ENCODE results near the gene ZP1.

ZP1 gene

GRCh38 chr11:60862171-60862570 lies 5.2 kb upstream of the ZP1 start:
- no peak for DNase-seq

- no peak for DNase-seq
Measured at GRCh38 chr11:60863550-60864521, 3.5 kb upstream of the ZP1 start.

GRCh38 chr11:60864856-60865513 lies 2.4 kb upstream of the ZP1 start:
- DNase-seq, result no peak

GRCh38 chr11:60867871-60868681 lies 734 bp downstream of the ZP1 start:
- DNase-seq, result no peak

- no peak for DNase-seq
Measured at GRCh38 chr11:60868682-60869450, 1.5 kb downstream of the ZP1 start.

- no peak for DNase-seq
Measured at GRCh38 chr11:60869451-60869825, 2.1 kb downstream of the ZP1 start.

- no peak for DNase-seq
Measured at GRCh38 chr11:60870276-60870675, 2.9 kb downstream of the ZP1 start.

- DNase-seq, result no peak
Measured at GRCh38 chr11:60870733-60871377, 3.5 kb downstream of the ZP1 start.

- DNase-seq, result no peak
Measured at GRCh38 chr11:60871378-60872061, 4.2 kb downstream of the ZP1 start.

GRCh38 chr11:60872124-60872960 lies 5.0 kb downstream of the ZP1 start:
- DNase-seq, result no peak

GRCh38 chr11:60872961-60873524 lies 5.7 kb downstream of the ZP1 start:
- DNase-seq, result no peak

GRCh38 chr11:60873533-60873932 lies 6.2 kb downstream of the ZP1 start:
- no peak for DNase-seq

- DNase-seq, result no peak
Measured at GRCh38 chr11:60874421-60875365, 7.4 kb downstream of the ZP1 start.

GRCh38 chr11:60875366-60876167 lies 8.2 kb downstream of the ZP1 start:
- DNase-seq, result no peak

- DNase-seq, result no peak
Measured at GRCh38 chr11:60876168-60876485, 8.8 kb downstream of the ZP1 start.

GRCh38 chr11:60878245-60879101 lies 11.1 kb downstream of the ZP1 start:
- no peak for DNase-seq

GRCh38 chr11:60879104-60879503 lies 11.8 kb downstream of the ZP1 start:
- DNase-seq, result no peak

Measured in NCI-H1436 treated with DMSO at 0.1 percent for 48 hours (cell line).